Measurements from ENCODE around the gene EPHB1.

GRCh38 chr3:134751831-134752230, 43.2 kb upstream of the EPHB1 start:
- no peak for TF ChIP-seq CTCF (IDR thresholded peaks at IDR 0.05)
- TF ChIP-seq POLR2A (IDR thresholded peaks at IDR 0.05): no peak

Data from uterus (tissue), 2 donors.